B cell (primary cell): Measurements from ENCODE around the gene GRAMD2B.

ENCODE experiments used
- EZH2 ChIP-seq: IDR thresholded peaks from 2 replicates; pipeline ENCODE4 v1.6.1; 2012; ENCODE audit warnings: borderline replicate concordance, low read depth, mild to moderate bottlenecking, moderate library complexity, low read length; ENCODE audit not compliant: insufficient read depth, poor library complexity, severe bottlenecking
- TF ChIP-seq, protein P1 (sequence below): fragments of 200-600 bp; IDR thresholded peaks from one replicate; pipeline ENCODE4 v1.8.0; 2022; ENCODE audit warnings: antibody characterized with exemption, mild to moderate bottlenecking

DNA sequence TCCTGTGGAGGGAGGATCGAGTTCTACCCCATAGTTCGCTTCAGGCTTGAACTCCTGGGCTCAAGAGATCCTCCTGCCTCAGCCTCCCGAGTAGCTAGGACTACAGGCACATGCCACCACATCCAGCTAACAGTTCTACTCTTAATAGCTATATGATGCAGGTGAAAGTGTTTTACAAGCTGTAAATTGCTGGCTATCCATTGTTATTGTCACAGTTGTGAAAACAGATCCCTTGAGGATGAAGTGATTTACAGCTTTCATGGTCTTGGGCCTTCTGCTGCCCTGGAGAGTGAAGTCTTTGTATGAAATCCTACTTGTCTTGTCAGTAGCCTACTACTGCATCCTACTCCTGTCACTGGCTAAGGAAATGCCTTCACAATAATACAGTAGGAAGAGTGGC lies 48.0 kb downstream of the GRAMD2B start:
- TF ChIP-seq EZH2, result no peak
- TF ChIP-seq, protein P1, sequence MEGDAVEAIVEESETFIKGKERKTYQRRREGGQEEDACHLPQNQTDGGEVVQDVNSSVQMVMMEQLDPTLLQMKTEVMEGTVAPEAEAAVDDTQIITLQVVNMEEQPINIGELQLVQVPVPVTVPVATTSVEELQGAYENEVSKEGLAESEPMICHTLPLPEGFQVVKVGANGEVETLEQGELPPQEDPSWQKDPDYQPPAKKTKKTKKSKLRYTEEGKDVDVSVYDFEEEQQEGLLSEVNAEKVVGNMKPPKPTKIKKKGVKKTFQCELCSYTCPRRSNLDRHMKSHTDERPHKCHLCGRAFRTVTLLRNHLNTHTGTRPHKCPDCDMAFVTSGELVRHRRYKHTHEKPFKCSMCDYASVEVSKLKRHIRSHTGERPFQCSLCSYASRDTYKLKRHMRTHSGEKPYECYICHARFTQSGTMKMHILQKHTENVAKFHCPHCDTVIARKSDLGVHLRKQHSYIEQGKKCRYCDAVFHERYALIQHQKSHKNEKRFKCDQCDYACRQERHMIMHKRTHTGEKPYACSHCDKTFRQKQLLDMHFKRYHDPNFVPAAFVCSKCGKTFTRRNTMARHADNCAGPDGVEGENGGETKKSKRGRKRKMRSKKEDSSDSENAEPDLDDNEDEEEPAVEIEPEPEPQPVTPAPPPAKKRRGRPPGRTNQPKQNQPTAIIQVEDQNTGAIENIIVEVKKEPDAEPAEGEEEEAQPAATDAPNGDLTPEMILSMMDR, result no peak
